Jurkat, Clone E6-1 (cell line): ENCODE data around the gene MAT2A.
A peak's percentile ranks its signal among the peaks of the same experiment; 100 is the strongest.

Experiments
- DNase-seq: peaks from one replicate; pipeline ENCODE4 v3.0.0-alpha.2; 2011; ENCODE audit warnings: low read depth, low spot score
- H3K4me3 ChIP-seq: 2 replicates; pipeline ENCODE4 v1.5.1; 2011; ENCODE audit warnings: mild to moderate bottlenecking, low read length, control low read depth, moderate library complexity

MAT2A gene

GRCh38 chr2:85564144-85564563 is 25.2 kb downstream of the MAT2A start:
- H3K4me3 ChIP-seq, result no peak overlapping the region
- no peak for DNase-seq

- no peak for DNase-seq
- H3K4me3 ChIP-seq, result no peak overlapping the region
These were observed 27.3 kb downstream of the MAT2A start for GRCh38 chr2:85566265-85566664.

- no peak for DNase-seq
- H3K4me3 ChIP-seq, result no peak overlapping the region
These were observed 36.8 kb downstream of the MAT2A start for GRCh38 chr2:85575739-85576138.

GRCh38 chr2:85577063-85577385 is 38.1 kb downstream of the MAT2A start:
- no peak for DNase-seq
- H3K4me3 ChIP-seq, result no peak overlapping the region

GRCh38 chr2:85577386-85578242 is 38.6 kb downstream of the MAT2A start, which contains the start of gene VAMP8:
VAMP8 (plus strand) TSS chr2:85577586; CDS start chr2:85577647, 61 bp downstream.
- DNase-seq, result no peak
- no peak within 1 kb of the TSS for H3K4me3 ChIP-seq

- no peak for DNase-seq
- H3K4me3 ChIP-seq, result no peak overlapping the region
These were observed 39.5 kb downstream of the MAT2A start for GRCh38 chr2:85578243-85579180.

GRCh38 chr2:85579266-85579935 is 40.4 kb downstream of the MAT2A start:
- no peak overlapping the region for H3K4me3 ChIP-seq
- no peak for DNase-seq

GRCh38 chr2:85580206-85580605 is 41.2 kb downstream of the MAT2A start:
- no peak overlapping the region for H3K4me3 ChIP-seq
- DNase-seq, result no peak

- H3K4me3 ChIP-seq, result no peak overlapping the region
- no peak for DNase-seq
These were observed 43.5 kb downstream of the MAT2A start for GRCh38 chr2:85582492-85582891.

- H3K4me3 ChIP-seq, result peak overlapping the region; percentile 78
- DNase-seq, result peak; percentile 43
These were observed 44.8 kb downstream of the MAT2A start for GRCh38 chr2:85583667-85584353.

- peak within 1 kb of the TSS; percentile 78 for H3K4me3 ChIP-seq
- DNase-seq, result no peak
These were observed 45.4 kb downstream of the MAT2A start, which contains the start of gene VAMP5 for GRCh38 chr2:85584354-85584856. VAMP5 (plus strand) TSS chr2:85584431; CDS start chr2:85584491, 60 bp downstream.

- peak overlapping the region; percentile 78 for H3K4me3 ChIP-seq
- DNase-seq, result no peak
These were observed 46.2 kb downstream of the MAT2A start for GRCh38 chr2:85584857-85585780.

GRCh38 chr2:85585781-85586105 is 46.8 kb downstream of the MAT2A start:
- peak overlapping the region; percentile 78 for H3K4me3 ChIP-seq
- no peak for DNase-seq

- DNase-seq, result peak; percentile 36
- no peak overlapping the region for H3K4me3 ChIP-seq
These were observed 49.3 kb downstream of the MAT2A start for GRCh38 chr2:85588236-85588635.

GRCh38 chr2:85588645-85589044 is 49.7 kb downstream of the MAT2A start:
- H3K4me3 ChIP-seq, result no peak overlapping the region
- no peak for DNase-seq

- DNase-seq, result no peak
- no peak overlapping the region for H3K4me3 ChIP-seq
These were observed 50.2 kb downstream of the MAT2A start for GRCh38 chr2:85589181-85589580.

GRCh38 chr2:85589982-85590791 is 51.2 kb downstream of the MAT2A start:
- DNase-seq, result no peak
- no peak overlapping the region for H3K4me3 ChIP-seq
